B cell (primary cell): ENCODE measurements around the gene BIVM.

Experiments
- EZH2 ChIP-seq: IDR thresholded peaks from 2 replicates; pipeline ENCODE4 v1.6.1; 2012; ENCODE audit warnings: borderline replicate concordance, low read depth, mild to moderate bottlenecking, moderate library complexity, low read length; ENCODE audit not compliant: insufficient read depth, poor library complexity, severe bottlenecking
- TF ChIP-seq, protein P1 (sequence below): fragments of 200-600 bp; IDR thresholded peaks from one replicate; pipeline ENCODE4 v1.8.0; 2022; ENCODE audit warnings: antibody characterized with exemption, mild to moderate bottlenecking

DNA sequence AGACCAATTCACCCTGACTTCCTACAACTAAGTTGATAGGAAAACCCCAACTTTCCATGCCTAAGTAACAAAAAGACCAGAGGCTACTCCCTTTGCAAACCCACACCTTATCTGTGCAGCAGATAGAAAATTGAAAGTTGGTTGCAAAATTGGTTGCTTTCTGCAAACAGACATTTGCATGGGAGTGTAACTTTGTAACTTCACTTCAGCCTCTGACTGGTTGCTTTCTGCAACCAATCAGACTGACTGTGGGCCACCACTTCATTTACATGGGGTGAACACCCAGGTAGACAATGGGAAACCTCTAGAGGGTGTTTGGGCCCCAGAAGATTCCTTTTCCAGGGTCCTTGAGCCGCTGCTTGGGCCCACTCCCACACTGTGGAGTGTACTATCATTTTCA is 35.2 kb upstream of the BIVM start:
- TF ChIP-seq, protein P1, sequence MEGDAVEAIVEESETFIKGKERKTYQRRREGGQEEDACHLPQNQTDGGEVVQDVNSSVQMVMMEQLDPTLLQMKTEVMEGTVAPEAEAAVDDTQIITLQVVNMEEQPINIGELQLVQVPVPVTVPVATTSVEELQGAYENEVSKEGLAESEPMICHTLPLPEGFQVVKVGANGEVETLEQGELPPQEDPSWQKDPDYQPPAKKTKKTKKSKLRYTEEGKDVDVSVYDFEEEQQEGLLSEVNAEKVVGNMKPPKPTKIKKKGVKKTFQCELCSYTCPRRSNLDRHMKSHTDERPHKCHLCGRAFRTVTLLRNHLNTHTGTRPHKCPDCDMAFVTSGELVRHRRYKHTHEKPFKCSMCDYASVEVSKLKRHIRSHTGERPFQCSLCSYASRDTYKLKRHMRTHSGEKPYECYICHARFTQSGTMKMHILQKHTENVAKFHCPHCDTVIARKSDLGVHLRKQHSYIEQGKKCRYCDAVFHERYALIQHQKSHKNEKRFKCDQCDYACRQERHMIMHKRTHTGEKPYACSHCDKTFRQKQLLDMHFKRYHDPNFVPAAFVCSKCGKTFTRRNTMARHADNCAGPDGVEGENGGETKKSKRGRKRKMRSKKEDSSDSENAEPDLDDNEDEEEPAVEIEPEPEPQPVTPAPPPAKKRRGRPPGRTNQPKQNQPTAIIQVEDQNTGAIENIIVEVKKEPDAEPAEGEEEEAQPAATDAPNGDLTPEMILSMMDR = no peak
- TF ChIP-seq EZH2 = no peak
